ENCODE results near the gene NRCAM.
A peak's percentile ranks its signal among the peaks of the same experiment; 100 is the strongest.

The NRCAM gene

GRCh38 chr7:108114117-108114841, 342.0 kb downstream of the NRCAM start:
- H3K36me3 ChIP-seq (ENCODE audit: low read length) = no peaks in the 10 kb centered on the region
- TF ChIP-seq EZH2phosphoT487 (conservative IDR thresholded peaks at IDR 0.05; ENCODE audit: low read length) = no peak
- TF ChIP-seq, protein P1, sequence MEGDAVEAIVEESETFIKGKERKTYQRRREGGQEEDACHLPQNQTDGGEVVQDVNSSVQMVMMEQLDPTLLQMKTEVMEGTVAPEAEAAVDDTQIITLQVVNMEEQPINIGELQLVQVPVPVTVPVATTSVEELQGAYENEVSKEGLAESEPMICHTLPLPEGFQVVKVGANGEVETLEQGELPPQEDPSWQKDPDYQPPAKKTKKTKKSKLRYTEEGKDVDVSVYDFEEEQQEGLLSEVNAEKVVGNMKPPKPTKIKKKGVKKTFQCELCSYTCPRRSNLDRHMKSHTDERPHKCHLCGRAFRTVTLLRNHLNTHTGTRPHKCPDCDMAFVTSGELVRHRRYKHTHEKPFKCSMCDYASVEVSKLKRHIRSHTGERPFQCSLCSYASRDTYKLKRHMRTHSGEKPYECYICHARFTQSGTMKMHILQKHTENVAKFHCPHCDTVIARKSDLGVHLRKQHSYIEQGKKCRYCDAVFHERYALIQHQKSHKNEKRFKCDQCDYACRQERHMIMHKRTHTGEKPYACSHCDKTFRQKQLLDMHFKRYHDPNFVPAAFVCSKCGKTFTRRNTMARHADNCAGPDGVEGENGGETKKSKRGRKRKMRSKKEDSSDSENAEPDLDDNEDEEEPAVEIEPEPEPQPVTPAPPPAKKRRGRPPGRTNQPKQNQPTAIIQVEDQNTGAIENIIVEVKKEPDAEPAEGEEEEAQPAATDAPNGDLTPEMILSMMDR (IDR thresholded peaks at IDR 0.05; ENCODE audit: insufficient read depth, low read length, poor library complexity, severe bottlenecking) = peak; percentile 59
- H3K9me3 ChIP-seq (ENCODE audit: insufficient read depth, low read length) = no peaks in the 10 kb centered on the region
- no peaks in the 10 kb centered on the region for H4K20me1 ChIP-seq (ENCODE audit: low read depth, low read length)
- no peak overlapping the region for H3K9ac ChIP-seq (ENCODE audit: low read length)
- H2AFZ ChIP-seq (ENCODE audit: low read depth, low read length, severe bottlenecking) = no peak overlapping the region
- H3K9me2 ChIP-seq (replicated peaks; ENCODE audit: insufficient read depth, low read length) = no peaks in the 10 kb centered on the region
- H3K4me3 ChIP-seq (ENCODE audit: insufficient read depth, low read length, poor library complexity, severe bottlenecking) = no peak overlapping the region
- no peak overlapping the region for H3K27ac ChIP-seq (ENCODE audit: low read depth, low read length)
- H3F3A ChIP-seq (ENCODE audit: insufficient read depth) = no peaks in the 10 kb centered on the region
- no peak overlapping the region for H3K4me2 ChIP-seq (ENCODE audit: low read depth, low read length, poor library complexity, severe bottlenecking)
- no peaks in the 10 kb centered on the region for H3K79me2 ChIP-seq (ENCODE audit: insufficient read depth, low read length)
- H3K27me3 ChIP-seq (ENCODE audit: low read length) = no peaks in the 10 kb centered on the region

DNA sequence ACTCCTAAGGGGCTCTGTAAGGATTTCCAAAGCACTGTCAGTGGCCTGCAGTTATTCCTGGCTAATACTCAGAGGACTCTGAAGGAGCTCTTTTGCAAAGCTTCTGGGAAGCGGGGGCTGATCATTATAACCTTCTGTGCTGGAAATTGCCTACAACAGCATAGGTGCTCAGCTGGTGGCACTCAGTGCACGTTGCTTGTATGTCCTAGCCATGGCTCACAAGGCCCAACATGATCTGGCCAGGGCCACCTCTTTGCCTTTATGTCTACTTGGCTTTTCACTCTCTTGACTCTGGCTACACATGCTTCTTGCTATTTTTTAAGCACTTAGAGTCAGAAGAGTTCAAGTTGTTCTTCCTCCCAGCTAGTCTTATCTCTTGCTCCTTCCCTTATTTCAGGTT, 343.6 kb downstream of the NRCAM start:
- H3K79me2 ChIP-seq (ENCODE audit: insufficient read depth, low read length) = no peaks in the 10 kb centered on the region
- no peaks in the 10 kb centered on the region for H3K27me3 ChIP-seq (ENCODE audit: low read length)
- H3K9me3 ChIP-seq (ENCODE audit: insufficient read depth, low read length) = no peaks in the 10 kb centered on the region
- no peak overlapping the region for H3K9ac ChIP-seq (ENCODE audit: low read length)
- no peaks in the 10 kb centered on the region for H3F3A ChIP-seq (ENCODE audit: insufficient read depth)
- no peak overlapping the region for H3K27ac ChIP-seq (ENCODE audit: low read depth, low read length)
- H4K20me1 ChIP-seq (ENCODE audit: low read depth, low read length) = no peaks in the 10 kb centered on the region
- TF ChIP-seq EZH2phosphoT487 (conservative IDR thresholded peaks at IDR 0.05; ENCODE audit: low read length) = no peak
- TF ChIP-seq, protein P1 (IDR thresholded peaks at IDR 0.05; ENCODE audit: insufficient read depth, low read length, poor library complexity, severe bottlenecking) = no peak
- H3K4me3 ChIP-seq (ENCODE audit: insufficient read depth, low read length, poor library complexity, severe bottlenecking) = no peak overlapping the region
- H3K9me2 ChIP-seq (replicated peaks; ENCODE audit: insufficient read depth, low read length) = no peaks in the 10 kb centered on the region
- H3K36me3 ChIP-seq (ENCODE audit: low read length) = no peaks in the 10 kb centered on the region
- H2AFZ ChIP-seq (ENCODE audit: low read depth, low read length, severe bottlenecking) = no peak overlapping the region
- H3K4me2 ChIP-seq (ENCODE audit: low read depth, low read length, poor library complexity, severe bottlenecking) = no peak overlapping the region

- no peak overlapping the region for H3K4me3 ChIP-seq (ENCODE audit: insufficient read depth, low read length, poor library complexity, severe bottlenecking)
- H3K9ac ChIP-seq (ENCODE audit: low read length) = no peak overlapping the region
- H3K27me3 ChIP-seq (ENCODE audit: low read length) = no peaks in the 10 kb centered on the region
- H3F3A ChIP-seq (ENCODE audit: insufficient read depth) = no peaks in the 10 kb centered on the region
- no peaks in the 10 kb centered on the region for H3K9me3 ChIP-seq (ENCODE audit: insufficient read depth, low read length)
- H3K79me2 ChIP-seq (ENCODE audit: insufficient read depth, low read length) = no peaks in the 10 kb centered on the region
- no peak overlapping the region for H3K4me2 ChIP-seq (ENCODE audit: low read depth, low read length, poor library complexity, severe bottlenecking)
- H3K36me3 ChIP-seq (ENCODE audit: low read length) = no peaks in the 10 kb centered on the region
- no peak overlapping the region for H3K27ac ChIP-seq (ENCODE audit: low read depth, low read length)
- H2AFZ ChIP-seq (ENCODE audit: low read depth, low read length, severe bottlenecking) = no peak overlapping the region
- no peaks in the 10 kb centered on the region for H4K20me1 ChIP-seq (ENCODE audit: low read depth, low read length)
- H3K9me2 ChIP-seq (replicated peaks; ENCODE audit: insufficient read depth, low read length) = no peaks in the 10 kb centered on the region
- TF ChIP-seq EZH2phosphoT487 (conservative IDR thresholded peaks at IDR 0.05; ENCODE audit: low read length) = no peak
- TF ChIP-seq, protein P1 (IDR thresholded peaks at IDR 0.05; ENCODE audit: insufficient read depth, low read length, poor library complexity, severe bottlenecking) = peak; percentile 55
These were observed 346.9 kb downstream of the NRCAM start for GRCh38 chr7:108109221-108109908.

Measured in SU-DHL-6 (cell line).